Kidney epithelial cell (primary cell): ENCODE measurements around the gene CNBD2. TPM values are rescaled to one million over a fixed set of nuclear protein-coding genes. Genes with fewer than 3 reads are reported as not detected.
"Not testable (repeated sequence)": the region's sequence is repeated elsewhere in the genome, so short reads cannot be mapped to it uniquely, and the experiment has no call there.

Experiments used
- DNase-seq: peaks from one replicate; pipeline ENCODE4 v3.0.0-alpha.2; 2010; ENCODE audit warnings: low read depth
- H3K27me3 ChIP-seq: 2 replicates; pipeline ENCODE4 v1.6.0; 2011; ENCODE audit warnings: low read length; ENCODE audit not compliant: control insufficient read depth, insufficient read depth
- H3K36me3 ChIP-seq: 2 replicates; pipeline ENCODE4 v1.5.1; 2011; ENCODE audit warnings: low read length; ENCODE audit not compliant: control insufficient read depth, insufficient read depth
- H3K4me3 ChIP-seq: 2 replicates; pipeline ENCODE4 v1.5.1; 2011; ENCODE audit warnings: low read depth, mild to moderate bottlenecking, control low read depth, low read length
- total RNA-seq: library from RNA; depleted of rRNA; stranded (reverse); fragments of >200 nt; gene quantifications from 2 replicates; pipeline ENCODE4 v1.2.3, GENCODE V29; 2015
- TF ChIP-seq, protein P1 (sequence below): IDR thresholded peaks from 2 replicates; pipeline ENCODE4 v1.5.1; 2011; ENCODE audit warnings: mild to moderate bottlenecking, moderate library complexity, low read length, control low read depth, inconsistent platforms; ENCODE audit not compliant: insufficient read depth, poor library complexity, severe bottlenecking

CNBD2 gene
- total RNA-seq, 1 donor from 2014 or later: 5.6 TPM

DNA sequence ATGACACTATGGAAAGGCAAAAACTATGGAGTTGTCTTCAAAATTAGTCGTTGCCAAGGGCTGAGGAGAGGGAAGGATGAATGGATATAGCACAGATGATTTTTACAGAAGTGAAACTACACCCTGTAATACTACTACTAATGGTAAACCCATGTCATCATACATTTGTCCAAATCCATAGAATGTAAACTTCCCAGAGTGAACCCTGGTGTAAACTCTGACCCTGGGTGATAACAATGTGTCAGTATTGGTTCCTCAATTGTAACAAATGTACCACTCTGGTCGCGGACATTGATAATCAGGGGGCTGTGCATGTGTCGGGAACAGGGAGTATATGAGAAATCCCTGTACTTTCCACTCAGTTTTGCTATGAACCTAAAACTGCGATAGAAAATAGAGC is 72.2 kb downstream of the CNBD2 start:
- no peak for DNase-seq
- Histone ChIP-seq H3K36me3 (no peaks in the 10 kb centered on the region), H3K4me3 (no peak overlapping the region), H3K27me3 (no peaks in the 10 kb centered on the region)
- TF ChIP-seq, protein P1, sequence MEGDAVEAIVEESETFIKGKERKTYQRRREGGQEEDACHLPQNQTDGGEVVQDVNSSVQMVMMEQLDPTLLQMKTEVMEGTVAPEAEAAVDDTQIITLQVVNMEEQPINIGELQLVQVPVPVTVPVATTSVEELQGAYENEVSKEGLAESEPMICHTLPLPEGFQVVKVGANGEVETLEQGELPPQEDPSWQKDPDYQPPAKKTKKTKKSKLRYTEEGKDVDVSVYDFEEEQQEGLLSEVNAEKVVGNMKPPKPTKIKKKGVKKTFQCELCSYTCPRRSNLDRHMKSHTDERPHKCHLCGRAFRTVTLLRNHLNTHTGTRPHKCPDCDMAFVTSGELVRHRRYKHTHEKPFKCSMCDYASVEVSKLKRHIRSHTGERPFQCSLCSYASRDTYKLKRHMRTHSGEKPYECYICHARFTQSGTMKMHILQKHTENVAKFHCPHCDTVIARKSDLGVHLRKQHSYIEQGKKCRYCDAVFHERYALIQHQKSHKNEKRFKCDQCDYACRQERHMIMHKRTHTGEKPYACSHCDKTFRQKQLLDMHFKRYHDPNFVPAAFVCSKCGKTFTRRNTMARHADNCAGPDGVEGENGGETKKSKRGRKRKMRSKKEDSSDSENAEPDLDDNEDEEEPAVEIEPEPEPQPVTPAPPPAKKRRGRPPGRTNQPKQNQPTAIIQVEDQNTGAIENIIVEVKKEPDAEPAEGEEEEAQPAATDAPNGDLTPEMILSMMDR: no peak

DNA sequence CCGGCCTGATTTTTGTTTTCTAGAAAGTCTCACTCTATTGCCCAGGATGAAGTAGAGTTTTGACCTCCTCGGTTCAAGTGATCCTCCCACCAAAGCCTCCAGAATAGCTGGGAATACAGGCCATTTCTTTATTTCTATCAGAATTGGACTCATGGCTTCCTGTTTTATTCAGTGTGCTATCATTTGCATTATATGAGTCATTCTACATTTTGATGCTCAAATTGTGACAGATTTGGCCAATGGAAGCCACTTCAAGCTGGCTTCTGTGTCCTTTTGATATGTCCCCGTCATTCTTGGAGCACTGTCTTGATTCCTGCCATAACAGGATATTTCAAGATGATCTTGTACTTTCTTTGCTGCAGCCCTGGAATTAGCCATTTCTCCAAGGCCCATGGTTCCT is 75.1 kb downstream of the CNBD2 start:
- TF ChIP-seq, protein P1: no peak
- no peaks in the 10 kb centered on the region for H3K27me3 ChIP-seq
- H3K4me3 ChIP-seq: no peak overlapping the region
- no peaks in the 10 kb centered on the region for H3K36me3 ChIP-seq
- no peak for DNase-seq

DNA sequence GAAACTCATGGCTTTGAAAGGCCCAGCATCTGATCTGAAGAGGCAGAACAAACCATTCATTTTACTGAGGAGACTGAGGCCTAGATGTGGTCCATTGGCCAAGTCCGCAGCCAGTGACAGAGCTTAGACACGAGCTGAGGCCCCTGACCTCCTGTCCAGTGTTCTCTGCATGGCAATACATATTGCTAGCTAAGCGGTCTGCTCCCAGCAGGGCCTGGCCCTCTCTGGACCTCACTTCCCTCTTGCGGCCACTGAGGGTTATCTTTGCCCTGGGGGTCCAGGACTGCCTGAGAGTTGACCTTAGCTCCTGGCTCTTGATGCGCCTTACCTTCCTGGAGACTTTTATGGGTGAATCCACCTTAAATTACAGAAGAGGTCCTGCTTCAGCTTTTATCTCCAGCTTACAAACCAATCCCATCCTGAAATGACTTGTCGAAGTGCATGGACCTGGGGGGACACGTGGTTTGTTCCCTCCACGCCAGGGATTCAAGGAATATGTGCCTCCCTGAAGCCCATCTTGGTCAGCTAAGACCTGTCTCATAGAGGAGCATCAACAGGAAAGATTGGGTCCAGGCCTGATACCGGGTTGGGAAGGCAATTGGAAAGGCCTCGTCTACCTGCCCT is 75.6 kb downstream of the CNBD2 start:
- H3K36me3 ChIP-seq: no peaks in the 10 kb centered on the region
- TF ChIP-seq, protein P1: no peak

DNA sequence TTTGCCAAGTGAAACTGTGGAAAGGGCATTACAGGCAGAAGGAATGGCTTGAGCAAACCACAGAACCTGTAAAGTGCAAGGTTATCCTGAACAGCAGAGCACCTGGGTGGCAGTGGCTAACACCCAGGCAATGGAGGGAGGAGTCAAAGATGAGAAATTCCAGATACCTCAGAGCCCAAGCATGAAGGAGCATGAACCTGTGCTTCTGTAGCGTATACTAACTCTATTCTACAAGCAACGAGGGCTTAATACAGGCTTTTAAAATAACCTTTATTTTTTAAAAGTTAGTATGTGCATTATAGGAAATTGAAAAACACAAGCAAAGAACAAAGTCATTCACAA is 77.0 kb downstream of the CNBD2 start:
- no peaks in the 10 kb centered on the region for H3K36me3 ChIP-seq
- no peaks in the 10 kb centered on the region for H3K27me3 ChIP-seq
- no peak overlapping the region for H3K4me3 ChIP-seq
- TF ChIP-seq, protein P1: no peak
- no peak for DNase-seq

More for the DNA sequence above, 75.6 kb downstream of the CNBD2 start:
- Histone ChIP-seq H3K4me3 (no peak overlapping the region), H3K27me3 (no peaks in the 10 kb centered on the region)
- no peak for DNase-seq

DNA sequence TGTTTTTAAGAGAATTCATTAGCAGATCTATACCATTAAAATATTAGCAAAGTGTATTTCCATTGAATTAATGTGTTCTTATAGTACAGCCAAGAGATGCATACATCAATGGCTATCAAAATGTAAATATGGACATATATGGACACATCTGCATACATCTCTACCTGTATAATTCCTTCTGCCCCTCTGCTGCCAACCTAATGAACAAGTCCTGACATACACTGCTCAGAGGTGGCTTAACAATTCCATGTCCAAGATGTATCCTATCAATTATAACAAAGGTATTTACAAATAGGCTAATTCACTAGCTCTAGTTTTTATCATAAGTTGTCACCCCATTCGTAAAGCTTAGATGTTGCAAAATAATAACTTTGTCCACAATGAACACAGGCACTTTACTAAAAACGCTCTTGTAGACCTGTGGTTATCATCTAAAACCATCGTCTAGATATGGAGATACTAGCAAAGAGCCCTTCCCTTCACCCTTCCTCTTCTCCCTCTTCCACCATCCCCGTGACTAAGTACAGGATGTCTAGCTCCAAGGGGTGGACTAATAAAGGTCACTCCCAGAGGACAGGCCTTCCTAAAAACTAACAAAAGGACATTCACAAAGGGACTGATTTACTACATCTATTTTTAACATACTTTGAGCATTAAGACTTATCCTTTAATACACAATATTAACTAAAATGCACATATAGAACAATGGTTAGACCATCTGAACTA is 77.8 kb downstream of the CNBD2 start:
- not testable (repeated sequence) for DNase-seq, H3K36me3 ChIP-seq, H3K27me3 ChIP-seq, H3K4me3 ChIP-seq

DNA sequence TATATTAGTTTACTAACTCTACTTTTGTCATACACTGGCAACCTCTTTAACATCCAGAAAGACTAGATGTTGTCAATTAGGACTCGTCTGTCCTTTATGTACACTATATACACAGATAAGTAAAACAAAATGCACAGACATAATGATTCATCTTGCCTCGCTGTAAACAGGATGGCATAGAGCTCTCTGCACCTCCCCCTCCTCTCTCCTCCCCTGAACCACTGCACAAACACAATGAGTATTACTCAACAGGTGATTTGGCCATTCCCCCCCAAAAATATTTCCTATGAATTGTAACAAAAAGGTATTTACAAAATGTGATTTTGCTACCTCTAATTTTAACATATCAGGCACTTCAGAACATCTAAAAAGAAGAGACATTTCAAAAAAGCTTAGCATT is 81.0 kb downstream of the CNBD2 start:
- H3K4me3 ChIP-seq: peak overlapping the region; percentile 39
- H3K36me3 ChIP-seq, DNase-seq: not testable (repeated sequence)

More for the DNA sequence above, 81.0 kb downstream of the CNBD2 start:
- not testable (repeated sequence) for H3K27me3 ChIP-seq
